DMS79 treated with DMSO at 0.1 percent for 48 hours (cell line): ENCODE results near the gene KREMEN2.
"Not testable (repeated sequence)": the region's sequence is repeated elsewhere in the genome, so short reads cannot be mapped to it uniquely, and the experiment has no call there.

Source experiments
- DNase-seq: peaks from one replicate; lab custom pipeline; 2025; lab: John Stamatoyannopoulos, UW

KREMEN2 gene, protein sequence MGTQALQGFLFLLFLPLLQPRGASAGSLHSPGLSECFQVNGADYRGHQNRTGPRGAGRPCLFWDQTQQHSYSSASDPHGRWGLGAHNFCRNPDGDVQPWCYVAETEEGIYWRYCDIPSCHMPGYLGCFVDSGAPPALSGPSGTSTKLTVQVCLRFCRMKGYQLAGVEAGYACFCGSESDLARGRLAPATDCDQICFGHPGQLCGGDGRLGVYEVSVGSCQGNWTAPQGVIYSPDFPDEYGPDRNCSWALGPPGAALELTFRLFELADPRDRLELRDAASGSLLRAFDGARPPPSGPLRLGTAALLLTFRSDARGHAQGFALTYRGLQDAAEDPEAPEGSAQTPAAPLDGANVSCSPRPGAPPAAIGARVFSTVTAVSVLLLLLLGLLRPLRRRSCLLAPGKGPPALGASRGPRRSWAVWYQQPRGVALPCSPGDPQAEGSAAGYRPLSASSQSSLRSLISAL

DNA sequence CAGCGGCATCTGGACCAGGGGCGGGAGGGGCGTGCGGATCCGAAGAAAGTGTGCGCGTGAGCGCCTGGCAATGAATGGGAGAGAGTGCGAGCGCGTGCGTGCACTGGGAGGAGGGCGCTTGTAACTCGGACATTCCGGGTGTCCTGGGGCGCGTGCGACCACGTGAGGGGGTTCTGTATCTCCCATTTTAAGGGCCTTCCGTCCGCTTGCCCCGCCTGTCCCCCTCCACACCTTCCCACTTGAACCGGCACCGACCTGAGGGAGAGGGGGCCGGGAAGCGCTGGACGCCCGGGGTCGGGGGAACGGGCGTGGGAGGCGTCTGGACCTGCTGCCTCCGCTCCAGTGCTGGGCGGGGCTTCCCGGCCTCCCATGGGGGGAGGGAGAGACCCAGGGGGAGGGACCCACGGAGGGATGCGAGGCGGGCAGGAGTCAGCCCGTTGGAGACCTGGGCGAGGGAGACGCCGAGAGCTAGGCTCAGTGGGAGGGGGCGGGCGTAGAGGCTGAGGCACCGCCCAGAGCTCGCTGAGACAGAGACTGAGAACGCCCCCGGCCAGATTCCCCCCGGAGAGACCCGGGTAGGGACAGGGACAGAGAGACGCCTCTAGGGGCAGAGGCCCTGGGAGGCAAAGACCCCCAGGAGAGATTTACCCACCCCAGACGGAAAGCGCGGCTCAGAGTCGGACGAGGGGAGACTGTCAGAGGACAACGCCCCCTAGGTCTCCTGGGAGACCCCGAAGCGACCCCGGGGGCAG is at the start of gene KREMEN2:
KREMEN2 (plus strand) TSS at position 553 of the 752 bp plus-strand sequence. CDS start 246 bp downstream, outside the sequence.
- no peak for DNase-seq

DNA sequence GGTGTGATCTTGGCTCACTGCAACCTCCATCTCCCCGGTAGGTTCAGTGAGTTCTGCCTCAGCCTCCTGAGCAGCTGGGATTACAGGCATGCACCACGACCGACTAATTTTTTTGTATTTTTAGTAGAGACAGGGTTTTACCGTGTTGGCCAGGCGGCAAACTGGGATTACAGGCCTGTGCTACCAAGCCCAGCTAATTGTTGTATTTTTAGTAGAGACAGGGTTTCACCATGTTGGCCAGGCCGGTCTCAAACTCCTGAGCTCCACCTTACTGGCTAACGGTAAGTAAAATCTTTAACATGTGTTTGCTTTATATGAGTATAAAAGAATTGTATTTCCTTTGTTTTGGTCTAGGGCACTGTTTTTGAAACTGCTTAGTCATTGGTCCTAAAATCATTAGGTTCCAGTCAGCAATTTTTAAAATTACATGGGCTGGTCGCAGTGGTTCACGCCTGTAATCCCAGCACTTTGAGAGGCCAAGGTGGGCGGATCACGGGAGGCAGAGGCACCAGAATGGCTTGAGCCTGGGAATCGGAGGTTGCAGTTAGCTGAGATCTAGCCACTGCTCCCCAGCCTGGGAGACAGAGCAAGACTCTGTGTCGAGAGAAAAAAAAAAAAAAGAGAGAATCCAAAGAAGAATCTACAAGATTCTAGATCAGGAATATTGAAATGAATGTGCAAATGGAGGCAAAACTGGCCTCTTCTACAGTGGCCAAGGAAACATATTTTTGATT is 48.7 kb upstream of the KREMEN2 start:
- no peak for DNase-seq

DNA sequence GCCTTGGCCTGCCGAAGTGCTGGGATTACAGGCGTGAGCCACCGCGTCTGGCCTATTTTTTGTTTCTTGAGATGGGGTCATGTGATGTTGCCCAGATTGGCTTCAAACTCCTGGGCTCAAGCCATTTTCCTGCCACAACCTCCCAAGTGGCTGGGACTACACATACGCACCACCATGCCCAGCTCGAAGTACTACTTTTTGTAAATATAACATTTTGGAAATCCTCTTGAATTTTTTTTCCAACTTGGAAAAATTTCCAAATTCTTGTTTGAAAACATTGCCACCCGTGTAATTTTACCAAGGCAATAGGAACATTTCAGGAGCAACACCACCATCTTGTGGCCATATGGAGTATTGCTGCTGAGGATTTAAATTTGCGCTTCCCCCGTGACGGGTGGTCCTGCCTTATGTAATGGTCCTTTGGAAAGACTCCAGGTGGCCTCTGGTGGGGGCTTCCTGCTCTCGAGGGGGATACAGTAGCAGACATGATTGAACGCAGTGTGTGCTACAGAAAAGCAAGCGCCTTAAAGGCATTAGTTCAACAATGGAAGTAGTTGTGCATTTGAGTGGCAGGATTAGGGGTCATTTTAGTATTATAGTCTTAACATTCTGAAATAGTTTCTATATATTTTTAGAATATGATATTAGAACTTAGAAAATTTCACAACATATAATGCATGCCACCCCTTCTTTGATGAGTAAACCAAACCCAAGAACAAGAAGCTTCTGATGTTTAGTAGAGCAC is 44.4 kb upstream of the KREMEN2 start:
- peak; percentile 25 for DNase-seq

DNA sequence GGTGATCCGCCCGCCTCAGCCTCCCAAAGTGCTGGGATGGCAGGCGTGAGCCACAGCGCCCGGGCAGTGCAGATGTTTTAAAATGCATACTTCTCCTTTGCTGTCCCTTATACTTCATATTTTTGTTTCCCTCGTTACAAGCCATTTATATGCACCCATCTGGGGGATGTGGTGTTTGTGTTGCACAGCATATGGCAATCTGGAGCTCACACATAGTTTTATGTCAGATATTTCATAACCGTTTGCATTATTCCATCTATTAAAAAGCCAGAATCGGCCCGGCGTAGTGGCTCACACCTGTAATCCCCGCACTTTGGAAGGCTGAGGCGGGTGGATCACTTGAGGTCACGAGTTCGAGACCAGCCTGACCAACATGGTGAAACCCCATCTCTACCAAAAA is 40.6 kb upstream of the KREMEN2 start:
- no peak for DNase-seq

DNA sequence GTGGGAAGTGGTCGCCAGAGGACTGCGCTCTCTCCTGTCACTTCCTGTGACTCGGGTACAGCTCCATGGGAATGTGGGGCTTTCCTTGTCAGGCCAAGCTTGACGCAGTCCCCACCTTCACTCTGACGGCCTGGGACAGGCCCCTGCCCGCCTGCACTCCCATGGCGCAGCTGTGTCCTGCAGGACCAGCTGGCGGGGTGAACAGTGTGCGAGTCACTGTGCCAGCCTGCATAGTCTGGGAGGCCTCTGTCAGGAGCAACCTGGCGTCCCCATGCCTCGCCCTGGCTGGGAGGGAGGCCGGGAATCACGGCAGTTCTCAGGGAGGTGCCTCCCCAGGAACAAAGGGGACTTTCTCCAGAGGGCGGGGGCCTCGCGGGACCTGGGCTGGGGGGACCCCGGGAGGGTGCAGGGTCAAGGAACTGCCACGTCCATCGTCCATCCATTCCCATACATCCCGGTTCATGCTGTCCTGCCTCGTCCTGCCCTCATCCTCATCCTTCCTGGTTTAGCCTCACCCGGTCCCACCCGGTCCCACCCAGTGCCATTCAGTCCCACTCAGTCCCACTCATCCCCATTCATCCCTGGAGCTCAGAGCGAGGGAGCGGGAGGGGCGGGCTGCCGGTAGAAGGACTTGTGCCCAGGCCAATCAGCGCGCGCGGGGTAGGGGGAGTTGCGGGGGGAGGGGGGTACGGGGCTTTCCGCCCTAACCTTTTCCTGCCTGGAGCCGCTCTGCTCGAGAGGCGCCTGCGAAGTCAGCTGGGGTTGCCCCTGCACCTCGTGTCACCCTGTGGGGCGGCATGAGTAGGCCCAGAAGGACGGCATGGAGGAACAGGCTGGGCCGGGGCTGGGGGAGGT is 38.9 kb upstream of the KREMEN2 start:
- no peak for DNase-seq

DNA sequence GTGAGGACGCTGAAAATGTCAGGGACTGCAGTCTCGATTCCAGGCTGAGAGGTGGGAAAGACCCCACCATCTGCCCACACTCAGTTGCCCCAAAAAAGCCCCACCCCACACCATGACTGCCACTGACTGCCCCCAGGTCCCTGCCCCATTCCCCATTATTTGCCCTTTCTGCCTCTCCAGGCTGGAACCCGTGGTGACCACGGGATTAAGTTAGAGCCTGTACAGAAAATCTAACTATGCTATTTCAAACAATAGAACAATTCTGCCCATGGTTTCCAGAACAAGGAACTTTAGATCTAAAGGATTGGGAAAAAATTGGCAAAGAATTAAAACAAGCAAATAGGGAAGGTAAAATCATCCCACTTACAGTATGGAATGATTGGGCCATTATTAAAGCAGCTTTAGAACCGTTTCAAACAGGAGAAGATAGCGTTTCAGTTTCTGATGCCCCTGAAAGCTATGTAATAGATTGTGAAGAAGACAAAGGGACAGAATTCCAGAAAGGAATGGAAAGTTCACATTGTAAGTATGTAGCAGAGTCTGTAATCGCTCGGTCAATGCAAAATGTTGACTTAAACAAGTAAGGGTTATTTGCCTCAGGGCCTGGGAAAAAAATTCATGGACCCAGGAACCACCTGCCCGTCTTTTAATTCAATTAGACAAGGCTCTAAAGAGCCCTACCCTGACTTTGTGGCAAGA is 38.0 kb upstream of the KREMEN2 start:
- DNase-seq, result no peak

DNA sequence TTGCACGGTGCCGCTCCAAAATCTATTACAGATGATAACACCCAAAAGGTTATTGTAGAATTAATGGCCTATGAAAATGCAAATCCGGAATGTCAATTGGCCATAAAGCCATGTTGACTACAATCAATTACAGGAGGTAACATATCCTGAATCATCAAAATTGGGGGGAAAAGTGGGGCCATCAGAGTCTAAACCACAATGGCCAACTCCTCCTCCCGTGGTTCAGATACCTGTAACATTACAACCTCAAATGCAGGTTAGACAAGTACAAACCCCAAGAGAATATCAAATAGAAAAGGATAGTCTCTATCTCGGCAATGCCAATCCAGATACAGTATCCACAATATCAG is 37.5 kb upstream of the KREMEN2 start:
- DNase-seq, result peak; percentile 62

DNA sequence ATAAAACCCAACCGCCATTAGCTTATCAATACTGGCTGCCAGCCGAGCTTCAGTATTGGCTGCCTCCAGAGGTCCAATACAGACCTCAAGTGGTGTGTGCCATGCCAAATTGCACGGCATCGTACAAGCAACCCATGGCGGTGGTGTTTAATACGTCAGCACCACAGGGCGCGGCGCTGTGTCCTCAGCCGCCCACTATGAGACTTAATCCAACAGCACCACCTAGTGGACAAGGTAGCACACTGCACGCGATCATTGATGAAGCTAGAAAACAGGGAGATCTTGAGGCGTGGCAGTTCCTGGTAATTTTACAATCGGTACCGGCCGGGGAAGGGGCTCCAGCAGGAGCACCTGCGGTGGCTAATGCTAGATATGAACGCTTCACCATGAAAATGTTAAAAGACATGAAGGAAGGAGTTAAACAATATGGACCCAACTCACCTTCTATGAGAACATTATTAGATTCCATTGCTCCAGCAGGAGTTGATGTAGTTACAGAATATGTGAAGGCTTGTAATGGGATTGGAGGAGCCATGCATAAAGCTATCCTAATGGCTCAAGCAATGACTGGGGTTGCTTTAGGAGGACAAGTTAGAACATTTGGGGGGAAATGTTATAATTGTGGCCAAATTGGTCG is 36.9 kb upstream of the KREMEN2 start:
- peak; percentile 81 for DNase-seq

DNA sequence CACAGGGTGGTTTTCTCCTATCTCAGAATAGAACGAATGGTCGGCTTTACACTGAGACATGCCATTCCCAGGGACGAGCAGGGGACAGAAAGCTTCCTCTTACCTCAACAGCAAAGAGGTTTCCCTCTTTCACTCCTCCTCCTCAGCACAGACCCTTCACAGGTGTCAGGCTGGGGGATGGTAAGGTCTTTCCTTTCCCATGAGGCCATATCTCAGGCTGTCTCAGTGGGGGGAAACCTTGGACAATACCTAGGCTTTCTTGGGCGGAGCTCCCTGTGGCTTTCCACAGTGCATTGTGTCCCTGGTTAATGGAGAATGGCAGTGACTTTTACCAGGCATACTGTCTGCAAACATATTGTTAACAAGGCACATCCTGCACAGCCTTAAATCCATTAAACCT is 35.9 kb upstream of the KREMEN2 start:
- DNase-seq, result not testable (repeated sequence)

DNA sequence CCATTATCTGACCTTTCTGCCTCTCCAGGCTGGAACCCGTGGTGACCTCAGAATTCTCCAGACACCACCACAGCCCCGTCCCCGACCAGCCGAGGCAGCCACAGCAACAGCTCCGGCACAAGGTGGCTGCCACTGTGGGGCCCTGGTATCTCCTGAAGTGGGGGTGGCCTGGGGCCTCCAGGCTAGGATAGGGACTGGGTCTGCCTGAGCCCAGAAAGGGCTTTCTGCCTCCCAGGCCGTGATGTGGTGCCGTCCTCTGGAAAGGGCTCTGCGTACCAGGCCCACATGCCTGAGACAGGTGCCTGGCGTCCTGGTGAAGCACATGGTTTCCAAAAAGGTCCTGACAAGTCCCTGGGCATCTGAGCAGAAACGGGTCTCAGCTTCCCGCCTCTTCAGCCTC is 35.3 kb upstream of the KREMEN2 start:
- DNase-seq, result no peak

DNA sequence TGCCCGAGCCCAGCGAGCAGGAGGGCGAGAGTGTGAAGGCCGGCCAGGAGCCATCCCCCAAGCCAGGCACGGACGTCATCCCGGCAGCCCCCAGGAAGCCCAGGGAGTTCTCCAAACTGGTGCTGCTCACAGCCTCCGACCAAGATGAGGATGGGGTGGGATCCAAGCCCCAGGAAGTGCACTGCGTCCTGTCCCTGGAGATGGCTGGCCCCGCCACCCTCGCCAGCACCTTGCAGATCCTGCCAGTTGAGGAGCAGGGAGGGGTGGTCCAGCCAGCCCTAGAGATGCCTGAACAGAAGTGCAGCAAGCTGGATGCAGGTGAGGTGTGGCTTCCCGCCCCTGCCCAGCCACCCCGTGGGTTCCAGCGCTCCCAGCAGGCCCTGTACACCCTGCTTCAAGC is 34.4 kb upstream of the KREMEN2 start:
- DNase-seq, result no peak

DNA sequence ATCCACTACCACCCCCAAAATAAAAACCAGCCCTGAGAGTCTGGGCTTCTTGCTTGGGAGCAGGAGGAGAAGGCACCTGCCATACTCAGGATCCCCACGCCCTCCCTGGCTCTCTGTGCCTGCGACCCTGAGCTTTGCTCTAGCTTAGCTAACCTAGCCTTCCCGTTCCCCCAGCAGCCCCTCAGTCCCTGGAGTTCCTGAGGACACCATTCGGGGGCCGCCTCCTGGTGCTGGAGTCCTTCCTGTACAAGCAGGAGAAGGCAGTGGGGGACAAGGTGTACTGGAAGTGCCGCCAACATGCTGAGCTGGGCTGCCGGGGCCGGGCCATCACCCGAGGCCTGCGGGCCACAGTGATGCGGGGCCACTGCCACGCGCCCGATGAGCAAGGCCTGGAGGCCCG is 33.8 kb upstream of the KREMEN2 start:
- DNase-seq, result no peak

DNA sequence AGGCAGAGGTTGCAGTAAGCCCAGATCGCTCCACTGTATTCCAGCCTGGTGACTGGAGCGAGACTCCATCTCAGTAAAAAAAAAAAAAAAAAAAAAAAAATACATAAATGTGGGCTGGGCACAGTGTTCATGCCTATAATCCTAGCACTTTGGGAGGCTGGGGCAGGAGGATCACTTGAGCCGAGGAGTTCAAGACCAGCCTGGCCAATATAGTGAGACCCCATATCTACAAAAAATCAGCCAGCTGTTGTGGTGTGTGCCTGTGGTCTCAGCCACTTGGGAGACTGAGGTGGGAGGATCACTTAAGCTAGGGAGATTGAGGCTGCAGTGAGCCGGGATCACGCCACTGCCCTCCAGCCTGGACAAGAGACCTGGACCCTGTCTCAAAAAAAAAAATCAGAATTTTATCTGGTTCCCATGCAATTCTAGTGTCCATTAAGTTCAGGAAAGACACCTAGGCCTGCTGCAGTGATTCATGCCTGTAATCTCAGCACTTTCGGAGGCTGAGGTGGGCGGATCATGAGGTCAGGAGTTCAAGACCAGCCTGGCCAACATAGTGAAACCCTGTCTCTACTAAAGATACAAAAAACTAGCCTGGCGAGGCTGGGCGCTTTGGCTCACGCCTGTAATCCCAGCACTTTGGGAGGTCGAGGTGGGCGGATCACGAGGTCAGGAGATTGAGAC is 32.7 kb upstream of the KREMEN2 start:
- not testable (repeated sequence) for DNase-seq

DNA sequence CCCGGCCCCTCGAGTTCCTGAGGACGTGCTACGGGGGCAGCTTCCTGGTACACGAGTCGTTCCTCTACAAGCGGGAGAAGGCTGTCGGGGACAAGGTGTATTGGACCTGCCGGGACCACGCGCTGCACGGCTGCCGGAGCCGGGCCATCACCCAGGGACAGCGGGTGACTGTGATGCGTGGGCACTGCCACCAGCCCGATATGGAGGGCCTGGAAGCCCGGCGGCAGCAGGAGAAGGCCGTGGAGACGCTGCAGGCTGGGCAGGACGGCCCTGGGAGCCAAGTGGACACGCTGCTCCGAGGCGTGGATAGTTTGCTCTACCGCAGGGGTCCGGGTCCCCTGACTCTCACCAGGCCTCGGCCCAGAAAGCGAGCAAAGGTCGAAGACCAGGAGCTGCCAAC is 30.9 kb upstream of the KREMEN2 start:
- no peak for DNase-seq

DNA sequence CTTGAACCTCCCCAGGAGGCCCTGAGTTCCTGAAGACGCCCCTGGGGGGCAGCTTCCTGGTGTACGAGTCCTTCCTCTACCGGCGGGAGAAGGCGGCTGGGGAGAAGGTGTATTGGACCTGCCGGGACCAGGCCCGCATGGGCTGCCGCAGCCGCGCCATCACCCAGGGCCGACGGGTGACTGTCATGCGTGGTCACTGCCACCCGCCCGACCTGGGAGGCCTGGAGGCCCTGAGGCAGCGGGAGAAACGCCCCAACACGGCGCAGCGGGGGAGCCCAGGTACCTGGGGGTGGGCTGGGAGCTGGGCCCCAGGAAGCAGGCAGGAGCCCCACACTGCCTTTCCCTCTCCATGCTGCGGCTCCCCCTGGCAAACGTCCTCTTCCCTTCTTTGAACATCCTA is 30.4 kb upstream of the KREMEN2 start:
- DNase-seq, result no peak

DNA sequence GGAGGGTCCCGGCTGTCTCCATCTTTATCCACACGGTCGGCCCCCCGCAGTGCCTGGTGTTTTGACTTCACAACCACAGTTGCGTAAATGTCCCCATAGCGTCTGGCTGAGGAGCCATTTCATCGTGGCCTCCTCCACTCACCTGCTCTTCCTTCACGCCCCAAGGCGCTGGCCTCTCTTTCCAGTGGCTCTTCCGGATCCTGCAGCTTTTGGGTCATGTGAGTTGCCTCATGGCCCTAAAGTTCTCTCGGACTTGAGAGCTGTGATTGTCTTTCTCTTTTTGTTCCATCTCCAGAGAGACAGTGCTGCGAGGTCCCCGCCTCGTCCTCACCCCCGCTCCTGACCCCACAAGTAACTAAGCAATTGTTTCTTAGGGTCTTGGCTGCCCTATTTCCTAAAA is 29.6 kb upstream of the KREMEN2 start:
- DNase-seq, result no peak

DNA sequence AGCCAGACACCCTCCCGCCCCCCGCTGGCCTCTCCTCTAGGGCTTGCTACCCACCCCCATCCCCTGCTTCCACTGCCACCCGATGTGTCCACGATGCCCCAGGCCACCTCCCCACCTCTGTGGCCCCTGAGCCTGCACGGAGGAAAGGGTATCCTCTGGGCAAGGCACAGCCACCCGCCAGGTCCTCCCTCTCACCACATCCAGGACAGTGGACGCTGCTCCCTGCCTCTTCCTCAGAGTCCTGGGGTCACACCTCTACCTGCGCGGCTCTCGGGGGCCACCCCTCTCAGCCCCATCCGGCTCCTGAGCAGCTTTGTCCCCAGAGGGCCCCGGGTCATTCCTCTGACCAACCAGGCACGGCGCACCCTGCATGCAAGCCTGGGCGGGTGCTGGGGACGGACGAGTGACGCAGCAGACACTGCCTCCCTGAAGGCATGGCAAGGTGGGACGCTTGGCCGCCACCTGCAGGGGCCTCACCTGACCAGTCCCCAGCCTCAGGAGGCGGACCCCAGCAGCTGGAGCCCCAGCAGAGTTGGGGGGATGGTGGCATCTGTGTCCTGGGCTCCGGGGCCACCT is 27.6 kb upstream of the KREMEN2 start:
- no peak for DNase-seq

DNA sequence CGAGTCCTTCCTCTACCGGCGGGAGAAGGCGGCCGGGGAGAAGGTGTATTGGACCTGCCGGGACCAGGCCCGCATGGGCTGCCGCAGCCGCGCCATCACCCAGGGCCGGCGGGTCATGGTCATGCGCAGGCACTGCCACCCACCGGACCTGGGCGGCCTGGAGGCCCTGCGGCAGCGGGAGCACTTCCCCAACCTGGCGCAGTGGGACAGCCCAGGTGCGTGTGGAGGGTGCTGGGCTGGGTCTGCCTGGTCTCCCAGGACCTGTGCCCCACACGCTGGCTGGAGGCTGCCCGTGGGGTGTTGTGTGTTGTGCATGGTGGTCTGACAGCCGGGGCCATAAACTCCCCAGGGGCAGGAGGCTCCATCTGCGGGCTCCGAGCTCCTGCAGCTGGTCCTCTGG is 26.9 kb upstream of the KREMEN2 start:
- DNase-seq, result no peak

DNA sequence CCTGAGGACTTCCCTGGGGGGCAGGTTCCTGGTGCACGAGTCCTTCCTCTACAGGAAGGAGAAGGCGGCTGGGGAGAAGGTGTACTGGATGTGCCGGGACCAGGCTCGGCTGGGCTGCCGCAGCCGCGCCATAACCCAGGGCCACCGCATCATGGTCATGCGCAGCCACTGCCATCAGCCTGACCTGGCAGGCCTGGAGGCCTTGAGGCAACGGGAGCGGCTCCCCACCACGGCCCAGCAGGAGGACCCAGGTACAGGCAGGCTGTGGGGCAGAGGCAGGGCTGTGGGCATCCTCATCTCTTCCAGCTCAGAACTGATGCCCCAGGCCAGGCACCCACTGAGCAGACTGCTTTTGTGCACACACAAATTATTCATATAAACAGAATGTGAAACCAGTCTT is 25.9 kb upstream of the KREMEN2 start:
- no peak for DNase-seq
